Stimulated activated CD8-positive, alpha-beta memory T cell treated with anti-CD3 and anti-CD28 coated beads, Interleukin-7, amount 100 ng/mL, for 1 hour (primary cell): Measurements from ENCODE around the gene DAAM1.

Experiments
- DNase-seq, 2 donors: peaks; one replicate each; pipeline ENCODE4 v3.0.0-alpha.2; 2020; ENCODE audit warnings: low read depth in 2 of 2

Gene DAAM1

GRCh38 chr14:59292028-59292427 lies 103.6 kb downstream of the DAAM1 start:
- no peak for DNase-seq

- DNase-seq, result no peak
Observed at GRCh38 chr14:59292921-59293534, 104.6 kb downstream of the DAAM1 start.

- DNase-seq, result no peak
Observed at GRCh38 chr14:59293935-59294661, 105.6 kb downstream of the DAAM1 start.

- no peak for DNase-seq
Observed at GRCh38 chr14:59294662-59294992, 106.2 kb downstream of the DAAM1 start.

GRCh38 chr14:59295951-59296350 lies 107.5 kb downstream of the DAAM1 start:
- DNase-seq, result no peak

- no peak for DNase-seq
Observed at GRCh38 chr14:59296508-59296907, 108.0 kb downstream of the DAAM1 start.

- no peak for DNase-seq
Observed at GRCh38 chr14:59297071-59297776, 108.8 kb downstream of the DAAM1 start.

- DNase-seq, result no peak
Observed at GRCh38 chr14:59299731-59300130, 111.3 kb downstream of the DAAM1 start.

- DNase-seq, result no peak
Observed at GRCh38 chr14:59301354-59301753, 112.9 kb downstream of the DAAM1 start.

- no peak for DNase-seq
Observed at GRCh38 chr14:59302313-59302712, 113.8 kb downstream of the DAAM1 start.

- no peak for DNase-seq
Observed at GRCh38 chr14:59303216-59303615, 114.7 kb downstream of the DAAM1 start.

- no peak for DNase-seq
Observed at GRCh38 chr14:59305231-59305630, 116.8 kb downstream of the DAAM1 start.

GRCh38 chr14:59305836-59306555 lies 117.5 kb downstream of the DAAM1 start:
- no peak for DNase-seq

- no peak for DNase-seq
Observed at GRCh38 chr14:59306775-59307174, 118.3 kb downstream of the DAAM1 start.

- no peak for DNase-seq
Observed at GRCh38 chr14:59308086-59308485, 119.6 kb downstream of the DAAM1 start.

- no peak for DNase-seq
Observed at GRCh38 chr14:59308673-59309072, 120.2 kb downstream of the DAAM1 start.

GRCh38 chr14:59309291-59309900 lies 120.9 kb downstream of the DAAM1 start:
- no peak for DNase-seq

- DNase-seq, result no peak
Observed at GRCh38 chr14:59310633-59311032, 122.2 kb downstream of the DAAM1 start.

- DNase-seq, result no peak
Observed at GRCh38 chr14:59311723-59312122, 123.3 kb downstream of the DAAM1 start.

- no peak for DNase-seq
Observed at GRCh38 chr14:59313144-59313651, 124.7 kb downstream of the DAAM1 start.

GRCh38 chr14:59313658-59314608 lies 125.5 kb downstream of the DAAM1 start:
- no peak for DNase-seq
